Activated CD4-positive, alpha-beta T cell treated with anti-CD3 and anti-CD28 coated beads, Interleukin-10, Interleukin-2, amounts not matched to agents 100 ng/mL and 50 ng/mL, durations not matched to agents 16 hours and 8 hours (primary cell): Measurements from ENCODE around the gene EVC.
"Not testable (repeated sequence)": the region's sequence is repeated elsewhere in the genome, so short reads cannot be mapped to it uniquely, and the experiment has no call there.

ENCODE experiments used
- DNase-seq: peaks from one replicate; pipeline ENCODE4 v3.0.0-alpha.2; 2020

Gene EVC

DNA sequence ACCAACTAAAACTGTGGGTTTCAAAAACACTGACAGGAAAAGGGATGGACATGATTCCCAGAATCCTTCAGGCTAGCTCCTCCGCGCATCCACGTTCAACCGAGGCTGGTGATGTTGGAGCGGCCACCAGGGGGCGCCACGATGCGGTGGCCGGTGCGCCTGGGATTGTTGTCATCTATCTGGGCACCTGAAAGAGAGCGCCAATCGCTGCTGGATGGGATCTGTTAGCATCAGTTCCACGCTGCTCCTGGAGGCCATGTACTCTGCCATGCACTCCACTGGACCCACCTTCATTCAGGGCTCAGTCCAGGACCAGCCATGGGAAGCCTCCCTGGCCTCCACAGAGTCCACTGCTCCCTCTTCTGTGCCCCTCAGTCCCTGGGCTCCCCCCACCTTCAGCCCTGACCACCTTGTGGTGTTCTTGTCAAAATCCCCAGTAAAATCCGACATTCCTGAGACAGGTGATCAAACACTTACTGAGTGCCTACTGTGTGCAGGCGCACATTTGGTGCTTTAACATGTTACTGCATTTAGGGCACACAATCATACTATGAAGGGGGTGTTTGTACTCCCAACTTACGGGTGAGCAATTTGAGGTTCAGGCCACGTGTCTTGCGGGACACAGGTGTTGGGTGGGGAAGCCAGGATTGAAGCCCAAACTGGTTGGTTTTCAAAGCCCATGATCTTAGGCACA, 110.8 kb downstream of the EVC start:
- DNase-seq = peak; percentile 9

DNA sequence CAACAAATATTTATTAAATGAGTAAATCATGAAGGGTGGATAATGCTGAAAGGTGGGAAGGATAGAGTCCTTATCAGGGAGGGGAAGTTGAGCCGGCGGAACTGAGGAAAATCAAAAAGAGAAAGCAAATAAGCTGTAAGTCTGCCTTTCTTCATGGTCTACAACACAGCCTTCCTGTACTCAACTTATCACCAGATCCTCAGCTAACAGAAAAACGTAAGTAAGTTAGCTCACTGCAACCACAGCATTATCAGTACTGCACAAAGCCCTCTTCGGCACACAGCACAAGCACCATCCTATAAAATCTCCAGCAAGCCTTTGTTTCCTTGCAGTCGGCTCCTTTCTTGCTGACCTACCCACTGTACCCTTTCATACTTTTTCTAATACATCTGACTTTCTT, 111.6 kb downstream of the EVC start:
- no peak for DNase-seq

GRCh38 chr4:5823542-5824211, 112.7 kb downstream of the EVC start:
- DNase-seq = peak; percentile 59

DNA sequence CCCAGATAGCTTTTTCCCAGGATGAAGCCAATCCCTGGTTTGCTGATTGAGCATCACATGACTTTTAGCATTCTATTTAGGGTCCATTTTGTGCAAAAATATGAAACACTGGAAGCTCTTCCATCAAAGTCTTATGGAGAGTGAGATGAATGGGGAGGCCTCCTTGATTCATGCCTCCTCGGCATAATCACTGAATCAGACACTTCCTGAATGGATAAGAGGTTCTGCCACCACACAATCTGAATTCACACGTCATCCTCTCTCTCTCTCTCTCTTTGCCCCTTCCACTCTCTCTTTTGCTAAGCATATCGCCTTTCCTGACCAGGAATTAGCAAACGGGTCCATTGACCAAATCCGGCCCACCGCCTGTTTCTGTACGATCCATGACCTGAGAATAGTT, 113.2 kb downstream of the EVC start:
- DNase-seq = no peak

- DNase-seq = peak; percentile 27
Observed at GRCh38 chr4:5824635-5825034, 113.6 kb downstream of the EVC start.

DNA sequence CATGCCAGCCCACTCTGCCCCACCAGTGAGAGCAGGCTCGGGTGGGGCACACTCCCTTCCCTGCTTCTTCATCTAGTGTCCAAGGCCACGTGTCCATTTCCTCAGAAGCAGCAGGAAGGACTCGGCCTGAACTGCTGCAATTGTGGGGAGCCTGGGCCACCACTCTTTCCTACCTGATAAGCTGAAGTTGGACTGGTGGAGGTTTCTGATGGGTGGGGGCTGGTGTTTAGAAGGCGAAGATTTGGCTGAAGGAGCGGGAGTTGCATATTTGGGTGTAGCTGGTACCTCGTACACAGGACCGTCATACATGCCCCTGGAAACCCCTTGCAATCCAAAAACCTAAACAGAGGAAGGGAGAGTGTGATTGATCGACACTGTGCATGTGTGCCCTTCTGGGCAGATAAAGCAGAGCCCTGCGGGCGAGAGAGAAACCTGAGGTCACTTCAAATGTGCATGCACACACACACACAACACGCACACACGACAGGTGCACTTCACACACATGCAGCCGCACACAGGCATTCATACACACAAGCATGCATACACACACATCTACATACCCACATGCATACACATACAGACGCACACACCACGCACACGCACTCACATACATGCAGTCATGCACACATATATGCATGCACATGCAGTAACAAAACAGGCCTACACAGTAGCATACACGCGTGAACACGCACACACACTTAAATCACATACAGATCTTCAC, 114.5 kb downstream of the EVC start:
- DNase-seq = no peak

- no peak for DNase-seq
Observed at GRCh38 chr4:5826437-5827107, 115.6 kb downstream of the EVC start.

DNA sequence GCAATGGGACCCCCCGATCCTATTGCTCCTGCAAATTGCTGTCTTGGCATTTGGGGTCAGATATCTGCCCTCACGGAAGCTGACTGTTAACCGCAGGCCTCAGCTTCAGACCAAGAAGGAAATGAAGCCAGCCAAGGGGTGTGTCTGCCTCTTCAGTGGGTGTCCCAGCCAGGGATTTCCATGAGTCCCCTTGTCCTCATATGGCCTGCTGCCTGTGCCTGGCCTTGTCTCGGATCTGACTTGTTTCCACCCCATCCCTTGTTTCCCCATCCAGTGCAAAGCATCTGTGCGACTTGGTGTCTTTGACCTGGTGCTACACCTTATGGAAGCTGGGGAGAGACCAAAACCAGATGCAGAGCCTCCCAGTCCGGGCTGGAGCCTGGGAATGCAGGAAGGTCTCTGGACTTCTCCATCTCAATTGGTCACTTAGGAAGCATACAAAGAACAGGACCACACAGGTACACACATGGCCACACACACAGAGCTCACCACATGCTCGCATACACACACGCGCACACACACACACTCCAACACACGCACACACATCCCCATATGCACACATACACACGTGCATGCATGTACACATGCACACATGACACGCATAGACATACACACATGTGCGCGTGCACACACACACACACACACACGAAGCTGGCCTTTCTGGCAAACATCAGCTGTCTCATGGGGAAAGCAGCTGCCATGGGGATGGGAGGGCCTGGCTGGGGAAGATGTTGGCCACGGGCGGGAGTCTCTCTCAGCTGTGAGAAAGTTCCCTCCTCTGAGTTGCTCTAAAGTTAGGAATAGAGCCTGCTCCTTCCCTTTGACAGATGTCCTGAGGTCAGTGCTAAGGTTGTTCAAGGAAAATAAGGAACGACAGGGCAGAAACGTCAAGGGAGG, 116.4 kb downstream of the EVC start:
- peak; percentile 11 for DNase-seq

- DNase-seq = no peak
Observed at GRCh38 chr4:5828005-5828391, 117.0 kb downstream of the EVC start.

- no peak for DNase-seq
Observed at GRCh38 chr4:5836943-5837342, 125.9 kb downstream of the EVC start.

DNA sequence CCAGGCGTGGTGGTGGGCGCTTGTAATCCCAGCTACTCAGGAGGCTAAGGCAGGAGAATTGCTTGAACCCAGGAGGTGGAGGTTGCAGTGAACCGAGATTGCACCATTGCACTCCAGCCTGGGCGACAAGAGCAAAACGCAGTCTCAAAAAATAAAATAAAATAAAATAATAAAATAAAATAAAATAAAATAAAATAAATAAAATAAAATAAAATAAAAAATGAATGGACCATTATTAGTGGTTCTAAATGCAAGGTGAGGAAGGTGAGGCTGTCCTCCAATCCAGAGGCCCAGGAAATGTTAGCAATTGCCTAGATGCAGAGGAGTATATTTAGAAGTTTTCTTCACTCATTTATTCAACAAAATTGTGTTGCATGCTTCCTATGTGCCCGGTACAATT, 126.5 kb downstream of the EVC start:
- not testable (repeated sequence) for DNase-seq

DNA sequence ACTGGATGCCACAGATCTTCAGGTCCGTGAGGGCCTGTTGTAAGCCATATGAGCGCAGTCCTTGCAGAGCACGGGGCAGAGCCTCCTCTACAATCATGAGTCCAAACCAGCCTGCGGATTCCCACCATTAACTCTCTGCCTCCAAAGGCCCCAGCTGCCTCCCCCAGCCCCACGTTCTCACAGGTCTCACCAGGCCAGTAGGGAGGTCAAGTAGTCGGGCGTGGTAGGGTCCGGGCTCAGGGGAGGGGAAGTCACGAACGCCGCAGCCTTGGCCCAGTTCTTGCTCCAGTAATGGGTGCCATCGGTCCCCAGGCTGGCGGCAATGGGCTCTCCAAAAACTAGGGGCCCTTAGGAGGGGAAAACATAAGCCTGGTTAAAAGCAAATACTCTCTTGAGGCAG, 128.3 kb downstream of the EVC start:
- DNase-seq = no peak

- DNase-seq = no peak
Observed at GRCh38 chr4:5839751-5840674, 129.0 kb downstream of the EVC start.

DNA sequence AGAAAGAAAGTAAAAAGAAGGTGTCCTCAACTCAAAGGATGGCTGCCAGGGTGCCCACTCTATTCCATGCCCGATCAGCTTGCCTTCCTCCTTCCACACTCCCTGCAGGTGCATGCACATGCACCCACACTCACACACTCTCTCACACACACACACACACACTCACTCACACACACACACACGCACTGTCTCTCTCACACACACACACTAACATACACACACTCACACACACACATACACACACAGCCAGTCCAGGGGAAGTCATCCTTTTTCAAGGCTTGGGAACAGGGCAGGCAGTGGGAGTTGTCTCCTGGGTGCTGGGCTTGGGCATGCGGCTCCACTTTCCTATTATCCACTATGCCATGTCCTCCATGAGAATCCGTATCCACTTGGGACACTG, 131.5 kb downstream of the EVC start:
- no peak for DNase-seq

DNA sequence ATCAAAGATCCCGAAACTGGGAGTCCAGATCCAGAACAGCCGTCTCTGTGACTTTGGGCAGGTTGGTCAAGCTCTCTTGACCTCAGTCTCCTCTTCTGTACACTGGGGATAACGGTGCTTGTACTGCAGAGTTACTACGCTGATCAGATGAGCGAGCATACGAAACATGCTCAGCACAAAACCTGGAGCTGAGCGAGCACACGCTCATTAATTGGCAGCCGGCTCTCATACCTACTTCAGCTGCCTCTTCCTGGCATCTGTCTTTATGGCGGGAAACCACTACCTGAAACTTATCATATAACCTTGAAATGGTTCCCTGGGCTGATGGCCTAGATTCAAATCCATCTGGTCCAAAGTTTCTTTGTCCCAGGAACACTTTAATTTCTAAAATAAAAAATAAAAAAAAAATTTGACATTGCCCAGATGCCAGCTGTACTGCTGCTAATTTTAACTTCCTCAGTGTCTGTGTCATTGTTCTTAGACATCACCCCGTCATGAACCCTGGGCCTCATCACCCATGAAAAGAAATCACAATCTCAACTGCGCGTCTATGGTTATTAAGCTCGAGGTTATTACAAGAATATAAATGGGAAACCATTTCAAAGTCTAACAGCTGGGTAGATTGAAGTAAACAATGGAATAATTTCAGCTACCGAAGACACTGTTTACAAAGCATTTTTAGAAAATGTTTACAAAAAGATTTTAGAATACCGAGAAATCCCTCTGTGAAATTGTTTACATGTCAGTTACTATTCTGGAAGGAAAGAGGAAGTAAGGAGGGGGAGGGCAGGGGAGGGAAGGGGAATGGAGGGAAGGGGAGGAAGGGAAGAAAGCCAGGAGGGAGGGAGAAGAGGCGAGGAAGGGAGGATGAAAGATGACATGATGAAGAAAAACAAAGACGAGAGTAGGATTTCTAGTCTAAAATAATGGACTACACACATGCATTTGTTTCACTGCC, 132.9 kb downstream of the EVC start:
- no peak for DNase-seq

DNA sequence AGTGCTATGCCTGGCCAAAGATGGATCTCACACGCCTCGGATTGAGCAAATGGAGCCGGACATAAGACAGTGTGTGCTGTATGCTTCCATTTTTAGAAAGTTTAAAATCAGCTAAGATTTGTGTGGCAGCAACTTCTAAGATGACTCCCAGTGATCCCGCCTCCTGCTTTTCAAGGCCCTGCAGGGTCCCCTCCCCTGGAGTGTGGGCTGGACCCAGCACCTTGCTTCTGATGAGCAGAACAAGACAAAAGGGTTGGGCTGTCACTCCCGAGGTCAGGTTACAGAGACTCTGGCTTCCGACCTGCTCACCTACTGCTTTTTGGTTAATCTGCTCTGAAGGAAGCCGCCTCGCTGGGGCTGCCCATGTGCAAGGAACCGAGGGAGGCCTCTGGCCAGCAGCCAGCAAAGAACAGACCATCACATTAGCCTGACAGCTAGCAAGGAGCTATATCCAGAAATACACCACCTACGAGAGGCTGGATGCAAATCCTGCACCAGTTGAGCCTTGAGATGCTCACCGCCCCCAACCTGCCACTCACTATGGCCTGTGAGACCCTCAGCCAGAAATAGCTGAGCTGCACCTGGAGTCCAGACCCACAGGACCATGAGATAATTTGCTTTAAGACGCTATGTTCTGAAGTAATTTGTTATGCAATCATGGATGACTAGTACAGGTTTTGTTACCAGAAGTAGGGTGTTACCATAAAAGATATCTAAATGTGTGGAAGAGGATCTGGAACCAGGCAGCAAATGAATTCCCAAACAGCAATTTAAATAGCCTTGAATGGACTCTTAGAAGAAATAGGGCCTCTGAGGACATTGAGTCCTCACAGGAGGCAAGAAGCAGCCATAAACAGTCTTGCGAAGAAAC, 134.3 kb downstream of the EVC start:
- no peak for DNase-seq

GRCh38 chr4:5851637-5852301, 140.8 kb downstream of the EVC start:
- DNase-seq = no peak

- no peak for DNase-seq
Observed at GRCh38 chr4:5852523-5853202, 141.7 kb downstream of the EVC start.
